Kasumi-1 (cell line): ENCODE results near the gene BTG2.

Experiments
- DNase-seq, 2 experiments: peaks; one replicate each; lab custom pipeline; 2025; lab: John Stamatoyannopoulos, UW

The BTG2 gene

GRCh38 chr1:203317429-203318228, 12.3 kb downstream of the BTG2 start:
- no peak for DNase-seq

GRCh38 chr1:203318229-203318517, 12.9 kb downstream of the BTG2 start:
- no peak for DNase-seq

GRCh38 chr1:203320591-203321272, 15.4 kb downstream of the BTG2 start:
- peak; percentile 84 to 86 for DNase-seq

- DNase-seq = no peak
These were observed 16.1 kb downstream of the BTG2 start for GRCh38 chr1:203321273-203322052.

GRCh38 chr1:203322500-203323179, 17.3 kb downstream of the BTG2 start:
- DNase-seq = no peak

- DNase-seq = no peak
These were observed 18.3 kb downstream of the BTG2 start for GRCh38 chr1:203323587-203323986.

GRCh38 chr1:203324105-203325025, 19.0 kb downstream of the BTG2 start:
- no peak for DNase-seq

GRCh38 chr1:203325026-203325417, 19.7 kb downstream of the BTG2 start:
- DNase-seq = no peak

- no peak for DNase-seq
These were observed 20.2 kb downstream of the BTG2 start for GRCh38 chr1:203325418-203326091.

- peak; percentile 81 to 83 for DNase-seq
These were observed 21.7 kb downstream of the BTG2 start for GRCh38 chr1:203326830-203327683.

- DNase-seq = peak; percentile 49 to 62
These were observed 22.6 kb downstream of the BTG2 start for GRCh38 chr1:203327684-203328457.

GRCh38 chr1:203328714-203329122, 23.4 kb downstream of the BTG2 start:
- no peak for DNase-seq

- DNase-seq = no peak
These were observed 25.9 kb downstream of the BTG2 start for GRCh38 chr1:203331224-203331623.

- DNase-seq = no peak
These were observed 30.2 kb downstream of the BTG2 start for GRCh38 chr1:203335503-203335902.

GRCh38 chr1:203336097-203336496, 30.8 kb downstream of the BTG2 start:
- DNase-seq = no peak

GRCh38 chr1:203338335-203339036, 33.2 kb downstream of the BTG2 start:
- peak; percentile 69 to 74 for DNase-seq

GRCh38 chr1:203340112-203340790, 34.9 kb downstream of the BTG2 start:
- peak; percentile 81 to 84 for DNase-seq
